GM18868 (cell line): ENCODE measurements around the gene TMED9.
"Not testable (repeated sequence)": the region's sequence is repeated elsewhere in the genome, so short reads cannot be mapped to it uniquely, and the experiment has no call there.

Source experiments
- ATAC-seq: cut with Tn5 transposase; IDR thresholded peaks from one replicate; pipeline ENCODE4 v1.9.1; 2021; ENCODE audit warnings: mild to moderate bottlenecking, moderate library complexity; ENCODE audit not compliant: unreplicated experiment

The TMED9 gene

DNA sequence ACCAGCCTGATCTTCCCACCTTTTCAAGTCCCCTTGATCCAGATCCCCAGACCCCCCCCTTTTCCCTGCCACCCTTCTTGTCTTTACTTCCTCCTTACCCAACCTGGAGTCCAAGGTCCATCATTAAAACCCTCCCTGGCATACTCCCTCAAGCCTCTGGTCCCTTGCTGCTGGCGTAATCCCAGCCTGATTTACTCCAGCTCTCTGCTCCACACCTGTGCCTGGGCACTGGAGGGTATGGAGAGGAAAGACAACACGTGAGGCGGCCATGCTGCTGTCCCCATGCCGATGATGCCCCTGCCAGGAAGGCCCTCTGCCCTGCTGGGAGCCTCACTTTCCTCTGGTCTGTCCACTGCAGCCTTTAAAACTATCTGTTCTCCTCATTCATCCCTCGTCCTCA lies 13.1 kb downstream of the TMED9 start:
- no peak for ATAC-seq

DNA sequence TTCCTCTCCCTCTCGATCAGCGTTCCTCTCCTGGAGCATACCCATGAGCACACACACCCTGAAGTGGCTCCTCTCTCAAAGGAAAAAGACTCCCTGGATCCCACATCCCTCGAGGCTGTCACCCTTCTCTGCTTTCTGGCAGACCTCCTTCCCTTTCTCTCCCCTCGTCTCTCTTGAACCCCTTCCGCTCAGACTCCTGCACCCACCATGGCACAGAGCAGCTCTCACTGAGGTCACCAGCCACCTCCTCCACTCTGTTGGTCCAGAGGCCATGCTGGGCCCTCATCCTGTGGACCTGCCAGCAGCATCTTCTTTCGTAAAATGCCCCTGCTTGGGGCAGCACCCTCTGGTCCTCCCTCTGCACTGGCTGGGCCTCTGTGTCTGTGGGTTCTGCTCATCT lies 13.7 kb downstream of the TMED9 start:
- no peak for ATAC-seq

DNA sequence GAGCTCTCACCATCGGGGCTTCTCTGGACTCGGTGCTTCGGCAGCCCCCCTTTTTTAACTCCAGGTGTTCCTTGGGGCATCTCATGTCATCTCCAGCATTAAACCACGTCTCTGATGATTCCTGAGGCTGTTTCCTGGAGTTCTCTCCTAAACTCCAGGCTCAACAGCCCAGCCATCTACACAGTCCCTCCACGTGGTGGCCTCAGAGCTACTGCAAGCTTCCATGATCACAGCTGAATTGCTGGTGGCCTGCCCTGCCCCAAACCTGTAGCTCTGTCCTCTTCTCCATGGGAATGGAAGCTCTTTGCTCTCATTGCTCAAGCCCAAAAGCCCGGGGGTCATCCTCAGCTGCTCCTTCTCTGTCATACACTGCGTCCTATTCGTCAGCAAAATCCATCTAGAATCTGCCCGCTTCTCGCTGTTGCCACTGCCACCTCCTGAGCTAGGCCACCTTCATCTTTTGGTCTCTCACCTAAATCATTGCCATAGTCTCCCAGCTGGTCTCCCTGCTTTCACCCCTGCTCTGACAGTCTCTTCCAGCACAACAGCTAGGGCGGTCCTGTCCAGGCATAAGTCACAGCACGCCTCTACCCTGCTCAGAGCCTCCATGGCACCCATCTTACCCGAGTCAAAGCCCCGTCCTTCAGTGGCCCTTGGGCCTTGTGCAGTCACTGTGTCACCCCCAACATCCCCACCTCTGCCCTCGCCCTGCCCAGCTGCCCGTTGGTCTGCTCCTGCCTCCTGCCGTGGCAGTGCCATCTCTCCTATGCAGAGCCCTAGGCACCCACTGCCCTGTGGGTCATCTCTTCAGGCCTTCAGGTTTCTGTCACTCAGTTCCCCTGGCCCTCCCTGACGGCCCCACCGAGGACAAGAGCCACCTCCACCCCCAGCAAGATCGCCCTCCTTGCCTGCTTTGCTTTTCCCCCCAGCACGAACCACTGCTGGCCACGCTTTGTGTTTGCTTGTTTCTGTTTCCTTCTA lies 14.4 kb downstream of the TMED9 start:
- no peak for ATAC-seq

DNA sequence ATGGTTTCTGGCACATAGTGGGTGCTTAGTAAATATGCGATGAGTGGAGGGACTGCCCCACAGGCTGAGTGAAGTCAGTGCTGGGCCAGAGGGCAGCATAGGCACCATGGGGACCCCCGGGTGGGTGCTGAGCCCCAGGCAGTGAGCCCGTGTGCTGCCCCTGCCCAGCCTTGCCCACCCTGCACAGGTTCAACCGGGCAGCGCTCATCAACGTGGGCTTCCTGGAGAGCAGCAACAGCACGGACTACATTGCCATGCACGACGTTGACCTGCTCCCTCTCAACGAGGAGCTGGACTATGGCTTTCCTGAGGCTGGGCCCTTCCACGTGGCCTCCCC lies 15.1 kb downstream of the TMED9 start:
- no peak for ATAC-seq

DNA sequence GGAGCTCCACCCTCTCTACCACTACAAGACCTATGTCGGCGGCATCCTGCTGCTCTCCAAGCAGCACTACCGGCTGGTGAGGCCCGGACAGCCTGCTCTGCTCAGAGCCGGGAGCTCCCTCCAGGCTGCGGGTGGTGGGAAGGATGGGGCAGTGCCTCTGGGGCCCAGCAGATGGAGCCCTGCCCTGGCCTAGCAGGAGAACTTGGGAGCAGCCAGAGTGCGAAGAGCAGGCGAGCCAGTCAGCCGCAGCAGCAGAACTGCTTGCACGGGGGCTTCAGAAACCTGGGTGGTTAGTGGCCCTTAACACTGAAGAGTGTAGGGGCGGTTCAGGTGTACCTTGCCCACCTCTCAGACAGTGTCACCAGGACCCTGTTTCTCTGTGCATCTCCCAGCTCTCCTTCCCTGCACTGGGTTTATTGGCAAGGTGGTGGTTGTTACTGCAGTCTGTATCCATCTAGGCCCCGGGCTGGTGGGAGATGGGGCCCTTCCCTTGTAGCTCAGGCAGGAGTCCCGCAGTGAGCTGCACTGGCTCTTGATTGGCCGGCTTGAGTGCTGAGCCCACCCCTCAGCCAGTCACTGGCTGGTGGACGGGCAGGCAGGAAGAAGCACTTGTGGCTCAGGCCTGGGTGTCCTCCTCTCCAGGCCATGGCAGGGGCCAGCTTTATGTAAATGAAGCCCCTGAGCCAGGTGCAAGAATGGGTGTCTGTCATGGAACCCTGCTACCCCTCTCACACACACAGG lies 15.6 kb downstream of the TMED9 start:
- no peak for ATAC-seq

DNA sequence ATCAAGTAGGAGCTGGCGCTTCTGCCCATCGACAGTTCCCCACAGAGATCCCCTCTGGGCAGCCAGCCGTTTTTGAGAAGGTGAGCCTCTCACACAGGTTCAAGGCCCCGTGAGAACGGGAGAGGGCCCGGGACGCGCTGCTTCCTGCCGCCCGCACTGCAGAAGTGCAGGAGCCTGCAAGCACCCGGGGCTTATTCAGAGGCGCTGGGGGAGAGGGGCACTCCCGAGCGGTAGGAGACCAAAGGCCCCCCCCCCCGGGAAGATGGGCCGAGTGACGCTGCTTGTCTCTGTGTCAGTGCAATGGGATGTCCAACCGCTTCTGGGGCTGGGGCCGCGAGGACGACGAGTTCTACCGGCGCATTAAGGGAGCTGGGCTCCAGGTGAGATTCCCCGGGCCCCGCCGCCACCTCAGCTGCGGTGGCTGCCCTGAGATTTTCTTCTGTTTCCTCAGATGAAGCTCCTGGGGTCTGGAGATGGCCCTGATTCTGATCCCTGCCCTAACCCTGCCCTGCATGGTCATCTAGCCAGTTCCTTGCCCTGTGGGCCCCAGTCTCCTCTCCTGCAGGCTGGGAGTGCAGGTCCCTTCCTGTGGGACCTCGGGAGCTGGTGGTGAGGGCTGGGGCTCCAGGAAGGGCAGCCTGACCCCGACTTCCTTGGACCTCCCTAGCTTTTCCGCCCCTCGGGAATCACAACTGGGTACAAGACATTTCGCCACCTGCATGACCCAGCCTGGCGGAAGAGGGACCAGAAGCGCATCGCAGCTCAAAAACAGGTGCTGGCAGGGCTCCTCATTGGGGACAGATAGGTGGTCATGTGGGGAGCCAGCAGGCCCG lies 16.5 kb downstream of the TMED9 start:
- no peak for ATAC-seq

DNA sequence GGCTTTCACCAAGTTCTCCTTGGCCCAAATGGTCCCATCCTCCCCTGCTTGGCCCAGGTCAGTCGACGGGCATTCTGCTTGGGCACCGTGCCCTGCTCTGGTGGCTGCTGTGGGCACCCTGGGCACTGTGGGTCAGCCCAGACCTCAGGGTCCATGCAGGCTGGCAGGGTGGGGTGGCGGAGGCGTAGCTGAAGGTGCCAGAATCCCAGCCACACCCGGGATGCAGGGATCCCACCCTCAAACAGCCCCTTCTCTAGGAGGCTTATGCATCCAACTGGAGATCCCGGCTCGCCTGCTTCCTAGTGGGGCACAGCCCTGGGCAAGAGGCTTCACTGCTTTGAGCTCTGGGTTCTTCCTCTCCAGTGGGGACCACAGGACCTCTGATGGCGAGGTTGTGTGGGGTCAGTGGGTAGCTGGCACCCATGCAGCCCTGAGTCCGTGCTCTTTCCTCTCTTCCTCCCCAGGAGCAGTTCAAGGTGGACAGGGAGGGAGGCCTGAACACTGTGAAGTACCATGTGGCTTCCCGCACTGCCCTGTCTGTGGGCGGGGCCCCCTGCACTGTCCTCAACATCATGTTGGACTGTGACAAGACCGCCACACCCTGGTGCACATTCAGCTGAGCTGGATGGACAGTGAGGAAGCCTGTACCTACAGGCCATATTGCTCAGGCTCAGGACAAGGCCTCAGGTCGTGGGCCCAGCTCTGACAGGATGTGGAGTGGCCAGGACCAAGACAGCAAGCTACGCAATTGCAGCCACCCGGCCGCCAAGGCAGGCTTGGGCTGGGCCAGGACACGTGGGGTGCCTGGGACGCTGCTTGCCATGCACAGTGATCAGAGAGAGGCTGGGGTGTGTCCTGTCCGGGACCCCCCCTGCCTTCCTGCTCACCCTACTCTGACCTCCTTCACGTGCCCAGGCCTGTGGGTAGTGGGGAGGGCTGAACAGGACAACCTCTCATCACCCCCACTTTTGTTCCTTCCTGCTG lies 17.4 kb downstream of the TMED9 start:
- no peak for ATAC-seq

DNA sequence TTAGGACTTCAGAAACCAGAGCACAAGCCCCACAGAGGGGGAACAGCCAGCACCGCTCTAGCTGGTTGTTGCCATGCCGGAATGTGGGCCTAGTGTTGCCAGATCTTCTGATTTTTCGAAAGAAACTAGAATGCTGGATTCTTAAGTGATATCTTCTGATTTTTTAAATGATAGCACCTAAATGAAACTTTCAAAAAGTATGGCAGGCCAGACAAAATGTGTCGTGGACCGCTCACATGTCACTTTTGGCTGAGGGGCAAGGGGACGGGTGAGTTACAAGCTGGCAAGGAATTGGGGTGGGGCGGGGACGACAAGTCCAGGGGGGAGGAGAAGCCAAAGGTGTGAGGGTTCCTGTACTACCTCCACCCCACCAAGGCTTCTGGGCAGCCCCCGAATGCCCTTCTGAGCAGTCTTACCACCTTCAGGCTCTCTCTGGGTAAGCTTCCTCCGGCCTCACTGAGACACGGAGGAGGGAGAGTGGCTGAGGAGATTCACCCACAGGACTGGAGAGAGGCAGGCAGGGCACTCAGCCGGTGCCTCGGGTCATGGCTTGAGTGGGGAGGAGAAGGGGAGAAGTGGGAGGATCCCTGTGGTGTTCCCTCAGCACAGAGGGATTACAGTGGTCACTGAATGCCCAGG lies 18.2 kb downstream of the TMED9 start:
- no peak for ATAC-seq

DNA sequence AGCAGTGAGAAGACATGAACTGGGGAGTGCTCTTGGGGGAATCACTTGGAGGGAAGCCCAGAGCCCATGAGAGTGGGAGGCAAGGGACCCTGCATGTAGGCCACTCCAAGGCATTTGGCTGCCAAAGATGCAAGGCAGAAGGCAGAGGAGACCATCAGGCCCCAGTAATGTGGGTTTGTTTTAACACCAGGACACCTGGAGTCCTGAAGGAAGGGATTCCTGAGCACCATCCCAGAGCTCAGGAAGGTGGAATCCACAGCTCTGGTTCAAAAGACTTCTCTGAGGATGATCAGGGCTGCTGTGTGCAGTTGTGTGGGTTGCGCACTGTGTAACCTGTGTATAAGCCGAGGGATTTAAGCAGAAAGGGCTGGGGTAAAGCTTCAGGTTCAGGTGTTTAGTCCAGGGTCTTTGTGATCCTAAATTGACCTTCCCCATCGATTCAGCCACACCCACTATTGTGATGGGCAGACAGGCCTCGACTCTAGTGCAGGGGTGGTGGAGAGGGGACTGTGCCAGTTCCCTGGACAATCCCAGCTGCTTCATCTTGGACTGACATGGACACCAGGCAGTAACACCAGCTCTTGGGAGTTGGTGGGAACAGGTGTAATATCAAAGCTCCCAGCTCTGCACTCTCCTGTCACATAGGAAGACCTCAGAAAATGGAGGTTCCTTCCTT lies 18.9 kb downstream of the TMED9 start:
- no peak for ATAC-seq

DNA sequence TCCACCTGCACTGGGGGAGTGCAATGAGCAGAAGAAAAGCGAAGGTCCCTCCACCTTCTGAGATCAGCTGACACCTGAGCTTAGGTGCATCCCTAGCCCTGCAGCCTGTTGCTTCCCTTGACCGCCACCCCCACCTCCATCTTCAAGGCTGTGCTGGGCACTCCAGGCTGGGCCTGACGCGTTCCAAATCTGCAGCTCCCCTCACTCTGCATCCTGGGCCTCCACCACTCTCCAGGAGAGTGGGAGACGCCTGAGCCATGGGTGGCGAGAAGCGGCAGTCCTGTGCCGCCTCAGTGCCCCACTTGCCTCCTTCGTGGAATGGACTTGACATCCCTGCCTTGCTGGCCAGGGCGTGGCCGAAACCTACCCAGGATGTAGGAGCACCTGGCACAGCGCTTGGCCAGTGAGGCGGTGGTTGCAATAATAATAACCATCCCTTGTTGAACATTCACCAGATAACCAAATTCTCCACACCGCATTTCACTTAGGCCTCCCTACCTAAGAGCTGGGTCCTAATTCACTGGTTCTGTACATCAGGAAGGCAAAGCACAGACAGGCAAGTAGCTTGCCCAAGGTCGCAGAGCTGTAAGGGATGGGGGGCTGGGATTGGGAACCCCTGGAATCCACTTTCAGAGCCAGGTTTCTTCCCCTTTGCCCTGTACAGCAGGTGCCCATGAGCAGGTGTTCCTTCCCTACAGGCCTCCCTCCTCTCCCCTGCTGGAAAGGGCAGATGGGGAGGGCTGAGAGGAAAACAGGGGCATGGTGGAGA lies 19.6 kb downstream of the TMED9 start:
- ATAC-seq = no peak

DNA sequence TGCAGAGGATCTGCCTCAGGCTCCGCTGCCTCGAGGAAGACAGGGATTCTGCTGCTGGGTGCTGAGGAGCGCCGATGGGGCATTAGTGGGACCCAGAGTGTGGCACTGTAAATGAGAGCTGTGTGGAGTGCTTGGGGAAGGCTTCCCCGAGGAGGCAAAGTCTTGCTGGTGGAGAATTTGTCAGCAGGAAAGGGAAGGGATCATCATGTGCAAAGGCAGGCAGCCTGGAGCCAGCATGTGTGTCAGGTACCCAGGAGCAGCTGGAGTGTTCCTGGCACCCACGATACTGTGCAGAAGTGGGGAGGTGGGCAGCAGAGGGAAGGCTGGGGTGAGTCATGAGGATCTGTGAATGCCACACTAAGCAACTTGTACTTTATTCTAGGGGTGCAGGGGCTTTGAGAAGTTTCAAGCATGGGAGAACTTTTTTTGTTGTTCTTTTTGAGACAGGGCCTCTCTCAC lies 20.2 kb downstream of the TMED9 start:
- ATAC-seq = no peak

DNA sequence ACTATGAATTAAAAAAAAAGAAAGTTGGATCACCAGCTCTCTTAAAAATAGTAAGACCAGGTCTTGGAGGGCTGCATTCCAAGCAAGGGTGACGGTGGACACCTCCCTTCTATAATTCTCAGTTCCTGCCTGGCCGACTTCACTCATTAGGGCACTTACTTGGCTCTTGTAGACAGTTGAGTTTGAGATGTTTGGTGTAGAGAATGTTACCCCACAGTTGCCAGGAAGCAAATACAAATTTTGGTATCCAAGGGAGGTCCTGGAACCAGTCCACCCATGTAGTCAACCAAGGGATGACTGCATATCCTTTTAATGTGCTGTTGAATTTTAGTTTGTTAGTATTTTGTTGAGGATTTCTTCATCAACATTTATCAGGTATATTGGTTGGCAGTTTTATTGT lies 28.6 kb downstream of the TMED9 start:
- no peak for ATAC-seq

DNA sequence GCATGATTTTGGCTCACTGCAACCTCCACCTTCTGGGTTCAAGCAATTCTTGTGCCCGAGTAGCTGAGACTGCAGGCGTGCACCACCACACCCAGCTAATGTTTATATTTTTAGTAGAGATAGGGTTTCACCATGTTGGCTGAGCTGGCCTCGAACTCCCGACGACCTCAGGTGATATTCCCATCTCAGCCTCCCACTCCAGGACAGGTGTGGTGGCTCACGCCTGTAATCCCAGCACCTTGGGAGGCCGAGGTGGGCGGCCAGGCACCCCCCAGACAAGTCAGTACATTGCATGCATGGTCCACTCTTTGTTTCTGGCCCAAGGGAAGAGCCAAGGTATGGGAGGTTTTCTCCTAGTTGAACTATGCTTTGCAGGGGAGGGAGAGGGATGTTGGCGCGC lies 32.2 kb downstream of the TMED9 start:
- not testable (repeated sequence) for ATAC-seq

DNA sequence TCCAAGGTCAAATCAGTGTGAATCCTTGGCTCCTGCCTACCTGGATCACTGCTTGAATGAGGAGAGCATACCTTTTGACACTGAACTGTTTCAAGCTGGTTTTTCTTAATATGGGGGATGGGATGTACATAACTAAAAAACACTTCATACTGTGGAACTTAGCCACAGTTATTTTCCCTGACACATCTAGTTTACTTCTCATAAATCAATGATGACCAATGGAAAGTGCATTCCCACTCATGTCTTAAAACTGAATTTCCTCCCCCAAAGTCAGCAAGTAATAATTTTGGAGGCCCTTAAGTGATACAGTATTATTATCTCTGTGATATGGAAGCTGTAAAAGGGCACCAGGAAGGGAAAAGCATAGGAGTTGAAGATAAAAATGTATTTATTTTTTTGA lies 38.2 kb downstream of the TMED9 start:
- not testable (repeated sequence) for ATAC-seq

DNA sequence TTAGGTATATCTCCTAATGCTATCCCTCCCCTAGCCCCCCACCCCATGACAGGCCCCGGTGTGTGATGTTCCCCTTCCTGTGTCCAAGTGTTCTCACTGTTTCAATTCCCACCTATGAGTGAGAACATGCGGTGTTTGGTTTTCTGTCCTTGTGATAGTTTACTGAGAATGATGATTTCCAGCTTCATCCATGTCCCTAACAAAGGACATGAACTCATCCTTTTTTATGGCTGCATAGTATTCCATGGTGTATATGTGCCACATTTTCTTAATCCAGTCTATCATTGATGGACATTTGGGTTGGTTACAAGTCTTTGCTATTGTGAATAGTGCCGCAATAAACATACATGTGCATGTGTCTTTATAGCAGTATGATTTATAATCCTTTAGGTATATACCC lies 42.9 kb downstream of the TMED9 start:
- ATAC-seq = not testable (repeated sequence)

DNA sequence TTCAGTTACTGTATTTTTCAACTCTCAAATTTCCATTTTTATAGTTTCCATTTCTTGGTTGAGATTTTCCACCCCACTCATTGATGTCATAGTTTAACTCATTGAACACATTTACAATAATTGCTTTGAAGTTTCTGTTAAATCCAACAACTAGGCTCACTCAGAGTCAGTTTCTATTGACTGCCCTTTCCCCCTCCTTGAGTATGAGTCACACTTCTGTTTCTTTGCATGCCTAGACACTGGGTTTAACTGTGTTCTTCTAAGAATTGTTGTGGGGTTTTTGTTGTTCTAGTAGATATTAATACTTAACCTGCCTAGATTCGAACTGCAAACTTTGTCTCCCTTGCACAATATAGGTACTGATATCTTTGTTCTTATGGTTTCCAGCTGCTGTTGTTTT lies 53.5 kb downstream of the TMED9 start:
- not testable (repeated sequence) for ATAC-seq
